Measurements from ENCODE around the gene PHF21B.

The PHF21B gene

DNA sequence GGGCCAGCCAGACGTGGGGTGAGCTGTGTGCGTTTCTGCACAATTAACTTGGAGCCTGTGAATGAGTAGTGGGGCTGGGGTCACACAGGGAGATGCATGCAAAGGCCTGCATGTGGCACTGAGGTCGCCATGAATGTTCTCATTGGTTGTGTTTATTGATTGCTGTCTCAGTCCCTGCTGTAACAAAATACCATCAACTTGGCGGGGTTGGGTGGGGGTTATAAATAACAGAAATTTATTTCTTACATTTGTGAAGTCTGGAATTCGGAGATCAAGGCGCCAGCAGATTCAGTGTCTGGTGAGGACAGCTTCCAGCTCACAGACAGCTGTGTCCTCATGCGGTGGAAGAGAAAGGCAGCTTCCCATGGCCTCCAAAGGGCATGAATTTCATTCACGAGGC is 29.3 kb upstream of the PHF21B start:
- H3K27me3 ChIP-seq (ENCODE audit: low read depth, low read length) = no peaks in the 10 kb centered on the region
- peaks cover 0 to 4% of the 10 kb centered on the region in 2 donors for H3K9me3 ChIP-seq (ENCODE audit: control insufficient read depth in 1 of 2, low read length in 2 of 2)
- no peaks in the 10 kb centered on the region for H3K36me3 ChIP-seq (ENCODE audit: control insufficient read depth in 1 of 2, insufficient read depth in 2 of 2, low read length in 2 of 2)
- H3K4me3 ChIP-seq (ENCODE audit: low read depth in 1 of 2, low read length in 2 of 2) = no peak overlapping the region
- no peaks in the 10 kb centered on the region for H3K4me1 ChIP-seq (ENCODE audit: control insufficient read depth in 1 of 2, insufficient read depth in 2 of 2, low read length in 2 of 2)
- no peak overlapping the region for H3K27ac ChIP-seq (ENCODE audit: low read length)

DNA sequence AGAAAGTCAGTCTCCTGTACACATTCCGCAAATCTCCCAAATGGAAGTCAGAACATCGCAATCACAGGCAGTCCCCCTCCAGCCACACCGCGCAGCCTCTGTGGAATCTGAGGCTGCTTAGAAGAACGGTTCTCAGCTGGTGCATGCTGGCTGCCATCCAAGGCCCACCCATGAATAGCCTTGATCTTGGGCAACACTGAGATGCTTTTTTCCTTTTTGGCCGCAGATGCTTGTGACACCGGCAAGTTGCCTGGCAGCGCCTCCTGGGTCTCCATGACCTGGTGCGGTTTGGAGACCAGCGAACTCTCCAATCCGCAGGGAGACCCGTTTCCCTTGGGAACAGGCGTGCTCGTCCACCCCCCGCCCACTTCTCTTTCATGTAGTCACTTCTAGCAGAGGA is 26.3 kb upstream of the PHF21B start:
- Histone ChIP-seq H3K4me1 (ENCODE audit: control insufficient read depth in 1 of 2, insufficient read depth in 2 of 2, low read length in 2 of 2) (no peaks in the 10 kb centered on the region), H3K27me3 (ENCODE audit: low read depth, low read length) (no peaks in the 10 kb centered on the region), H3K9me3 (ENCODE audit: control insufficient read depth in 1 of 2, low read length in 2 of 2) (no peaks in the 10 kb centered on the region), H3K4me3 (ENCODE audit: low read depth in 1 of 2, low read length in 2 of 2) (no peak overlapping the region), H3K36me3 (ENCODE audit: control insufficient read depth in 1 of 2, insufficient read depth in 2 of 2, low read length in 2 of 2) (no peaks in the 10 kb centered on the region), H3K27ac (ENCODE audit: low read length) (no peak overlapping the region)

DNA sequence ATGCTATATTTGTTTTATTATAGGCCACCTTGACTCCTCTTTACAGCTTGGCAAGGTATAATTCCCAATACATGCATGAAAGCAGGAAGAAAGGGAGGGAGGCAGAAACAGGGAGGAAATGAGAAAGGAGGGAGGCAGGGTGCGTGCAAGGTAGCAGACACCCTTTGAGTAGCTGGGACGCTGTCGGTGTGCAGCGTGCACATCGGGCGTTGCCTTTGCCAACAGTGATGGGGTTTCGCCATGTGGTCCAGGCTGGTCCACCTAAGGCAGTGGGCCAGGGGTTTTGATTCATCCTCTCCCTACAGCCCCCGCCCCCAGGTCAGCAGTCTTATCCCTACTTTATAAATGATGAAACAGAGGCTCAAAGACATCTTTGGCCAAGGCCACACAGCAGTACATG is 25.0 kb upstream of the PHF21B start:
- no peaks in the 10 kb centered on the region for H3K36me3 ChIP-seq (ENCODE audit: control insufficient read depth in 1 of 2, insufficient read depth in 2 of 2, low read length in 2 of 2)
- no peak overlapping the region for H3K27ac ChIP-seq (ENCODE audit: low read length)
- no peaks in the 10 kb centered on the region for H3K27me3 ChIP-seq (ENCODE audit: low read depth, low read length)
- no peak overlapping the region for H3K4me3 ChIP-seq (ENCODE audit: low read depth in 1 of 2, low read length in 2 of 2)
- no peaks in the 10 kb centered on the region for H3K4me1 ChIP-seq (ENCODE audit: control insufficient read depth in 1 of 2, insufficient read depth in 2 of 2, low read length in 2 of 2)
- H3K9me3 ChIP-seq (ENCODE audit: control insufficient read depth in 1 of 2, low read length in 2 of 2) = no peaks in the 10 kb centered on the region

DNA sequence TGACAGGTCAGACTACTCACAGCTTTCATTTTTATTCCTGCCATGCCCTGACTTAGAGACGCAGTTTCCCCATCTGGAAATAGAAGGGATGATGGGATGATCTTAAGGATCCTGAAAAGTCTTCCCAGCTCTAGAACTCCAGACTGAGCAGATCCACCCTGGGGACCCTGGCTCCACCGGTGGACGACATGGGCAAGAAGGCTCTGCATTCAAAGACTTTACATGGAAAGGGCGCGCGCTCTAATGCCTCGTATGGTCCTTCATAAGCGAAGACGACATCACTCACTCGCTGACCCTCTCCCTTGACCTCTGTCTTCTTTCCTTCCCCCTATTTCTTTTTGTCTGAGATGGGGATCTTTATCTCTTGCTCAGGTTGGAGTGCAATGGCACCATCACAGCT is 24.4 kb upstream of the PHF21B start:
- Histone ChIP-seq H3K9me3 (ENCODE audit: control insufficient read depth in 1 of 2, low read length in 2 of 2) (no peaks in the 10 kb centered on the region), H3K27ac (ENCODE audit: low read length) (no peak overlapping the region), H3K27me3 (ENCODE audit: low read depth, low read length) (no peaks in the 10 kb centered on the region), H3K4me3 (ENCODE audit: low read depth in 1 of 2, low read length in 2 of 2) (no peak overlapping the region), H3K4me1 (ENCODE audit: control insufficient read depth in 1 of 2, insufficient read depth in 2 of 2, low read length in 2 of 2) (no peaks in the 10 kb centered on the region), H3K36me3 (ENCODE audit: control insufficient read depth in 1 of 2, insufficient read depth in 2 of 2, low read length in 2 of 2) (no peaks in the 10 kb centered on the region)

DNA sequence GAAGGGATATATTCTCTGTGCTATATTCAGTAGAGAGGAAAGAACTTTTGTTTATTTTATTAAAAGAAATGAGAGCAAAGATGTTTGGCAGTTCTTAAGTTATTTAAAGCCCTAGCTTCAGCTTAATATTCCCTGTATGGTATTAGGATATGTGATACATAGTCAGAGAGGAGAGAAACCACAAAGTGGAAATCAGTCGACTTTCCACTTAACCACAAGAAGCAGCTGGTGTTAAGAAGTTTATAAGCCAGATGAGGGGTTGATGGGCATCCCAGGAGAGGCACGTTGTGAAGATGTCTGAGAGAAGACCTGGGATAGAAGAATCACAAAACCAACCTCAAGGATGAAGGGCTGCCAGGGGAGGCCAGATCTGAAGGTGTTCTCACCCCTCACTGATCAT is 23.3 kb upstream of the PHF21B start:
- no peaks in the 10 kb centered on the region for H3K9me3 ChIP-seq (ENCODE audit: control insufficient read depth in 1 of 2, low read length in 2 of 2)
- no peak overlapping the region for H3K27ac ChIP-seq (ENCODE audit: low read length)
- no peak overlapping the region for H3K4me3 ChIP-seq (ENCODE audit: low read depth in 1 of 2, low read length in 2 of 2)
- H3K4me1 ChIP-seq (ENCODE audit: control insufficient read depth in 1 of 2, insufficient read depth in 2 of 2, low read length in 2 of 2) = no peaks in the 10 kb centered on the region
- no peaks in the 10 kb centered on the region for H3K36me3 ChIP-seq (ENCODE audit: control insufficient read depth in 1 of 2, insufficient read depth in 2 of 2, low read length in 2 of 2)
- H3K27me3 ChIP-seq (ENCODE audit: low read depth, low read length) = no peaks in the 10 kb centered on the region

DNA sequence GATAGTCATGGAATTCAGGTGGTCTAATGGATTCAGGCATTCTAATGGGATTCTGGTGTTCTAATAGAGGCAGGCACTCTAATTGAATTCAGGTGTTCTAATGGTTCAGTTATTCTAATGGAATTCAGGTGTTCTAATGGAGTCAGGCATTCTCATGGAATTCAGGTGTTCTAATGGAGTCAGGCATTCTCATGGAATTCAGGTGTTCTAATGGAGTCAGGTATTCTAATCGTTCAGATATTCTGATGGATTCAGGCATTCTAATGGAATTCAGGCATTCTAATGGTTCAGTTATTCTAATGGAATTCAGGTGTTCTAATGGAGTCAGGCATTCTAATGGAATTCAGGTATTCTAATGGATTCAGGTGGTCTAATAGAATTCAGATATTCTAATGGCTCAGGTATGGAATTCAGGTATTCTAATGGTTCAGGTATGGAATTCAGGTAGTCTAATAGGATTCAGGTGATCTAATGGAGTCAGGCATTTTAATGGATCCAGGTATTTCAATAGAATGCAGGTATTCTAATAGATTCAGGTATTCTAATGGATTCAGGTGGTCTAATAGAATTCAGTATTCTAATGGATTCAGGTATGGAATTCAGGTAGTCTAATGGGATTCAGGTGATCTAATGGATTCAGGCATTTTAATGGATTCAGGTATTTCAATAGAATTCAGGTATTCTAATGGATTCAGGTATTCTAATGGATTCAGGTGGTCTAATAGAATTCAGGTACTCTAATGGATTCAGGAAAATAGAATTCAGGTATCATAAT is 22.0 kb upstream of the PHF21B start:
- no peak overlapping the region for H3K27ac ChIP-seq (ENCODE audit: low read length)
- no peaks in the 10 kb centered on the region for H3K27me3 ChIP-seq (ENCODE audit: low read depth, low read length)
- no peaks in the 10 kb centered on the region for H3K36me3 ChIP-seq (ENCODE audit: control insufficient read depth in 1 of 2, insufficient read depth in 2 of 2, low read length in 2 of 2)
- no peaks in the 10 kb centered on the region for H3K4me1 ChIP-seq (ENCODE audit: control insufficient read depth in 1 of 2, insufficient read depth in 2 of 2, low read length in 2 of 2)
- H3K9me3 ChIP-seq (ENCODE audit: control insufficient read depth in 1 of 2, low read length in 2 of 2) = no peaks in the 10 kb centered on the region
- no peak overlapping the region for H3K4me3 ChIP-seq (ENCODE audit: low read depth in 1 of 2, low read length in 2 of 2)

DNA sequence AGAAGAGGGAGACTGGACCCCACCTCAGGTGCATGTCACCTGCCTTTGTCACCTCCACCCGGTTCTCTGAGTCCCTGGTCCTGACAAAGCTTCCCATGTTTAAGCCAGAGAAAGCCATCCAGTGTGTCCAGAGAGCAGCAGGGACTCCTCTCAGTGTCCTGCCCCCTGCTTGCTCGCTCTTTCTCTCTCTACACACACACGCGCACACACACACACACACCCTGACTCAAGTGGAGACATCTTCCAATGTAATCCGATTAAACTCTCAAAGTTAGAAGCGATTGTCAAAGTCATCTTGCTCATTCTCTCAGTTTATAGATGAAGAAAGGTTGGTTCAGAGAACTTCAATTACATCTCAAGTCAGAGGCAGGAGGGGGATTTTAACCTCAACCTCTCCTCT is 19.7 kb upstream of the PHF21B start:
- Histone ChIP-seq H3K9me3 (ENCODE audit: control insufficient read depth in 1 of 2, low read length in 2 of 2) (no peaks in the 10 kb centered on the region), H3K4me1 (ENCODE audit: control insufficient read depth in 1 of 2, insufficient read depth in 2 of 2, low read length in 2 of 2) (no peaks in the 10 kb centered on the region)

DNA sequence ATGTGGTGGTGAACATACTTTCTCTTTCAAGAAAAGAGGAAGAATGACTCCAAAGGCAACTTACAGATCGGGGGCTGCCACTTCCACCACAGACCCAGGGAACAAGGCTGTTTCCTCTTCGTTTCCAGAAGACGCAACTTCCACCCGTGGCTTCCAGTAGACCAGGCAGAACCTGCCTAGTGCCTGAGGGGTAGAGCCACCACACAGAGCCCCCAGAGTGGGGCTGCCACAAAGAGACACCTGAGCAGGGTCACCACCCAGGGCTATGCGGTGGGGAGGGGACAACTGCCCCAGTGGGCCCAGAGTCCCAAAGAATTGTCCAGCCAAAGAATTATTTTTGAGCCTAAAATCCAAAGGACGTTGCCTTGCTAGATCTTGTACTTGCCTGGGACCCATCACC is 16.7 kb upstream of the PHF21B start:
- H3K4me1 ChIP-seq (ENCODE audit: control insufficient read depth in 1 of 2, insufficient read depth in 2 of 2, low read length in 2 of 2) = no peaks in the 10 kb centered on the region
- H3K9me3 ChIP-seq (ENCODE audit: control insufficient read depth in 1 of 2, low read length in 2 of 2) = no peaks in the 10 kb centered on the region
- no peak overlapping the region for H3K4me3 ChIP-seq (ENCODE audit: low read depth in 1 of 2, low read length in 2 of 2)
- H3K27ac ChIP-seq (ENCODE audit: low read length) = no peak overlapping the region
- no peaks in the 10 kb centered on the region for H3K36me3 ChIP-seq (ENCODE audit: control insufficient read depth in 1 of 2, insufficient read depth in 2 of 2, low read length in 2 of 2)
- H3K27me3 ChIP-seq (ENCODE audit: low read depth, low read length) = peaks cover 7% of the 10 kb centered on the region

More for the DNA sequence above, 19.7 kb upstream of the PHF21B start:
- no peaks in the 10 kb centered on the region for H3K27me3 ChIP-seq (ENCODE audit: low read depth, low read length)
- H3K36me3 ChIP-seq (ENCODE audit: control insufficient read depth in 1 of 2, insufficient read depth in 2 of 2, low read length in 2 of 2) = no peaks in the 10 kb centered on the region
- H3K27ac ChIP-seq (ENCODE audit: low read length) = no peak overlapping the region
- H3K4me3 ChIP-seq (ENCODE audit: low read depth in 1 of 2, low read length in 2 of 2) = no peak overlapping the region

DNA sequence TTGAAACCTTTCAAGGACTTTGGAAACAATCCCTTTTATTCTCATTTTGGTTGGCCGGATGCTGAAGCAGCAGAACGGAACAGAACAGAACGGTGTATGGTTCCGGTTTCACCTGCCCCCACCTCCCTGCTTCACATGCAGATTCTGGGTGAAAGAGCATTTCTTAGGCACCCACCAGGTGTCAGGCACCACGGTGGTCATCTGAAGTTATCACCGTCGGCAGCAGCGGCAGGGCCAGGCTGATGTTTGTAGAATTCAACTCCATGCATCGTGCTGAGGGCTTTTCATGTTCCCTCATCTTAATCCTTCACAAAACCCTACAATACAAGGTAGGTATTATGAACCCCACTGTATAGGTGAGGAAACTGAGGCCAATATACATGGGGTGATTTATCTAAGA is 13.6 kb upstream of the PHF21B start:
- H3K27me3 ChIP-seq (ENCODE audit: low read depth, low read length) = peaks cover 7% of the 10 kb centered on the region
- H3K27ac ChIP-seq (ENCODE audit: low read length) = no peak overlapping the region
- H3K36me3 ChIP-seq (ENCODE audit: control insufficient read depth in 1 of 2, insufficient read depth in 2 of 2, low read length in 2 of 2) = no peaks in the 10 kb centered on the region
- no peaks in the 10 kb centered on the region for H3K9me3 ChIP-seq (ENCODE audit: control insufficient read depth in 1 of 2, low read length in 2 of 2)
- no peaks in the 10 kb centered on the region for H3K4me1 ChIP-seq (ENCODE audit: control insufficient read depth in 1 of 2, insufficient read depth in 2 of 2, low read length in 2 of 2)
- no peak overlapping the region for H3K4me3 ChIP-seq (ENCODE audit: low read depth in 1 of 2, low read length in 2 of 2)

DNA sequence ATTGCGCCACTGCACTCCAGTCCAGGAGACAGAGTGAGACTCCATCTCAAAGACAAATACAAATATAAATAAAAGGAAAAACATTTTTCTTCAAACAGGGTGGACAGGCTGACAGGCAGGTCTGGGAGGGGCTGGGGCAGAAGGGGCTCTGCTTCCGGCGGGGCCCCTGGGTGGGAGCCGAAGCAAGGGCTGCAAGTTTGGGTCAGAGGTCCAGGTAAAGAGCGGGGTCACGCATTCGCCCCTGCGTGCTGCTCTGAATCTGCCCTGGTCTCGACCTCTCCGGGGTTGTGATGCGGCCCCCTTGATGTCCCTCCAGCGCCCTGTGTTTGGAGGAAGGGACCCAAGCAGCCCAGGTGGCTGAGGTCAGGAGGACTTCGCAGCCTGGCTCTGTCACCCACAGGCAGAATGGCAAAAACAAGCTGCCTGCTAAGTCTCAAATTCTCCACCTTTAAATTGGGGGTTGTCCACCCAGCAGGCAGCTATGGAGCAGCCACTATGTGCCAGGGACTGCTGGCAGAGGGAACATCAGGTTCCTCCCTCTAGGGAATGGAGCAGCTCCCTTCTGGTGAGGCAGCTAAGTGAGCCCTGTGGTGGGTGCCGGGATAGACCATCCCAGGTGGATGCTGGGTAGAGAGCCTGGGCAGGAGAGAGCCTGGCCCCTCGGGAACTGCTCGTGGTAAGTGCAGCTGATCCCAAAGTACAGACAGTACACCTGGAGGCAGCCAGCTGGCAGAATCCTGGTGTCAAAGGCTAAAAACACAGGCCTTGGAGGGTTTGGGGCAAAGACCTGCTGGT is 10.3 kb upstream of the PHF21B start:
- Histone ChIP-seq H3K27me3 (ENCODE audit: low read depth, low read length) (peaks cover 7% of the 10 kb centered on the region), H3K27ac (ENCODE audit: low read length) (no peak overlapping the region), H3K36me3 (ENCODE audit: control insufficient read depth in 1 of 2, insufficient read depth in 2 of 2, low read length in 2 of 2) (no peaks in the 10 kb centered on the region), H3K9me3 (ENCODE audit: control insufficient read depth in 1 of 2, low read length in 2 of 2) (no peaks in the 10 kb centered on the region), H3K4me1 (ENCODE audit: control insufficient read depth in 1 of 2, insufficient read depth in 2 of 2, low read length in 2 of 2) (no peaks in the 10 kb centered on the region), H3K4me3 (ENCODE audit: low read depth in 1 of 2, low read length in 2 of 2) (no peak overlapping the region)

DNA sequence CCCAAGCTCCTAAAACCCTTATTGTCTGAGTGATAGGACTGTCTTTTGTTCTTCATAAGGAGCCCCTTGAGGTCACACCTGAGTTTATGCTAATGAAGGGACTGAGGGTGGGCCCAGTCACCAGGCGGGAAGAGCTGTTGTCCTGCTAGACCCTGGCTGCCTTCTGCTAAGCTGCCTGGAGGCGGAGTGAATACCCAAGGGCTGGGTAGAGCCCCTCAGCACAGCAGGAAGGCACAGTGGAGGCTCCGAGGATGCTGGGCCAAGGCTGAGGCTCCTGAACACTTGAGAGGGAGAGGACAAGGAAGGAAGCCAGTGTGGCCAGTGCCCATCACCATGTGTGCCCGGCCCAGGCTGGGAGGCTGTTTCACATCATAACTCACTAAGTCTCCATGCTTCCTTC is 4.8 kb upstream of the PHF21B start:
- Histone ChIP-seq H3K36me3 (ENCODE audit: control insufficient read depth in 1 of 2, insufficient read depth in 2 of 2, low read length in 2 of 2) (no peaks in the 10 kb centered on the region), H3K27me3 (ENCODE audit: low read depth, low read length) (peaks cover 11% of the 10 kb centered on the region), H3K4me1 (ENCODE audit: control insufficient read depth in 1 of 2, insufficient read depth in 2 of 2, low read length in 2 of 2) (peaks cover 6 to 10% of the 10 kb centered on the region in 2 donors), H3K4me3 (ENCODE audit: low read depth in 1 of 2, low read length in 2 of 2) (no peak overlapping the region), H3K9me3 (ENCODE audit: control insufficient read depth in 1 of 2, low read length in 2 of 2) (no peaks in the 10 kb centered on the region), H3K27ac (ENCODE audit: low read length) (no peak overlapping the region)
